ENCODE data around the gene NRXN2. TPM values are rescaled to one million over a fixed set of nuclear protein-coding genes. Genes with fewer than 3 reads are reported as not detected.

Gene NRXN2
- total and polyA plus RNA-seq, 3 donors from 2014 or later = 32.6 to 46.8 (median 40.1) TPM

GRCh38 chr11:64716473-64717267 is 6.3 kb downstream of the NRXN2 start:
- intact Hi-C loops (cut with DNase I; ENCODE audit: low total_unique reads) = no loop called here
- TF ChIP-seq CTCF (IDR thresholded peaks at IDR 0.05) = no peak
- no peak for TF ChIP-seq POLR2A (IDR thresholded peaks at IDR 0.05)
- WGBS, 2 donors = 64 to 66% methylated on average over 6 to 21 of the region's 21 CpGs
- no peak for DNase-seq
- Histone ChIP-seq H3K9me3 (no peaks in the 10 kb centered on the region), H3K36me3 (ENCODE audit: low read depth, missing control alignments) (no peaks in the 10 kb centered on the region), H3K27me3 (no peaks in the 10 kb centered on the region), H3K4me3 (no peak overlapping the region), H3K27ac (no peak overlapping the region), H3K4me1 (no peaks in the 10 kb centered on the region)

GRCh38 chr11:64715756-64716472 is 7.1 kb downstream of the NRXN2 start:
- no peaks in the 10 kb centered on the region for H3K36me3 ChIP-seq (ENCODE audit: low read depth, missing control alignments)
- no peaks in the 10 kb centered on the region for H3K4me1 ChIP-seq
- no peaks in the 10 kb centered on the region for H3K27me3 ChIP-seq
- intact Hi-C loops (cut with DNase I; ENCODE audit: low total_unique reads) = no loop called here
- H3K9me3 ChIP-seq = no peaks in the 10 kb centered on the region
- TF ChIP-seq CTCF (IDR thresholded peaks at IDR 0.05) = no peak
- H3K27ac ChIP-seq = no peak overlapping the region
- H3K4me3 ChIP-seq = no peak overlapping the region
- 68 to 69% methylated on average over 10 to 13 of the region's 13 CpGs for WGBS, 2 donors
- no peak for DNase-seq

GRCh38 chr11:64715110-64715509 is 7.9 kb downstream of the NRXN2 start:
- intact Hi-C loops (cut with DNase I; ENCODE audit: low total_unique reads) = no loop called here
- Histone ChIP-seq H3K27ac (no peak overlapping the region), H3K4me1 (no peaks in the 10 kb centered on the region), H3K9me3 (no peaks in the 10 kb centered on the region), H3K27me3 (no peaks in the 10 kb centered on the region), H3K4me3 (no peak overlapping the region), H3K36me3 (ENCODE audit: low read depth, missing control alignments) (no peaks in the 10 kb centered on the region)
- WGBS, 2 donors = 60 to 67% methylated on average over 5 of the region's 5 CpGs
- no peak for DNase-seq
- no peak for TF ChIP-seq POLR2A (IDR thresholded peaks at IDR 0.05)
- TF ChIP-seq CTCF (IDR thresholded peaks at IDR 0.05) = no peak

GRCh38 chr11:64714666-64715065 is 8.3 kb downstream of the NRXN2 start:
- Histone ChIP-seq H3K4me3 (no peak overlapping the region), H3K27me3 (no peaks in the 10 kb centered on the region), H3K9me3 (no peaks in the 10 kb centered on the region), H3K27ac (no peak overlapping the region), H3K36me3 (ENCODE audit: low read depth, missing control alignments) (no peaks in the 10 kb centered on the region), H3K4me1 (no peaks in the 10 kb centered on the region)
- WGBS, 2 donors = 63 to 69% methylated on average over 5 of the region's 5 CpGs
- no peak for TF ChIP-seq POLR2A (IDR thresholded peaks at IDR 0.05)
- no peak for TF ChIP-seq CTCF (IDR thresholded peaks at IDR 0.05)
- intact Hi-C loops (cut with DNase I; ENCODE audit: low total_unique reads) = no loop called here
- DNase-seq = no peak
